Spleen (tissue), 11 donors: ENCODE measurements around the gene DOCK4. TPM values are rescaled to one million over a fixed set of nuclear protein-coding genes. Genes with fewer than 3 reads are reported as not detected.

Source experiments
- DNase-seq: peaks from one replicate; pipeline ENCODE4 v3.0.0-alpha.2; 2020
- H3K27ac ChIP-seq, 8 donors: fragments of 200-600 bp; sonication (generic) in 7 of 8; 1 replicate in 4 of 8; 2 replicates in 4 of 8; pipeline versions ENCODE4 v1.5.0 to v1.8.0; 2016 to 2021; ENCODE audit warnings: inconsistent platforms in 4 of 8, mild to moderate bottlenecking in 4 of 8, moderate library complexity in 1 of 8
- H3K27me3 ChIP-seq, 7 donors: fragments of 200-600 bp; sonication (generic) in 6 of 7; replicated peaks in 1 of 7; 1 replicate in 4 of 7; 2 replicates in 3 of 7; pipeline versions ENCODE4 v1.5.0 to v1.8.0; 2016 to 2021; ENCODE audit warnings: inconsistent platforms in 3 of 7, mild to moderate bottlenecking in 1 of 7
- H3K36me3 ChIP-seq, 6 donors: fragments of 200-600 bp; sonication (generic) in 5 of 6; 1 replicate in 4 of 6; 2 replicates in 2 of 6; pipeline versions ENCODE4 v1.5.0 to v1.8.0; 2016 to 2021; ENCODE audit warnings: inconsistent platforms in 2 of 6
- H3K4me1 ChIP-seq, 6 donors: fragments of 200-600 bp; sonication (generic) in 5 of 6; 1 replicate in 3 of 6; 2 replicates in 3 of 6; pipeline versions ENCODE4 v1.5.0 to v1.8.0; 2016 to 2021; ENCODE audit warnings: inconsistent platforms in 3 of 6
- H3K4me3 ChIP-seq, 8 donors: fragments of 200-600 bp; sonication (generic) in 7 of 8; 1 replicate in 4 of 8; 2 replicates in 4 of 8; pipeline versions ENCODE4 v1.5.0 to v1.8.0; 2016 to 2021; ENCODE audit warnings: inconsistent platforms in 4 of 8, mild to moderate bottlenecking in 4 of 8, moderate library complexity in 2 of 8
- H3K9me3 ChIP-seq, 8 donors: fragments of 200-600 bp; sonication (generic) in 7 of 8; 1 replicate in 4 of 8; 2 replicates in 4 of 8; pipeline versions ENCODE4 v1.5.0 to v1.8.0; 2016 to 2021; ENCODE audit warnings: inconsistent platforms in 4 of 8
- POLR2A ChIP-seq, 3 donors: fragments of 450-650 bp; IDR thresholded peaks; one replicate each; pipeline ENCODE4 v1.5.1; 2017; ENCODE audit warnings: antibody characterized with exemption in 3 of 3, mild to moderate bottlenecking in 1 of 3
- POLR2AphosphoS5 ChIP-seq, 3 donors: sonication (generic); formaldehyde crosslinking; IDR thresholded peaks; one replicate each; pipeline ENCODE4 v1.5.1; 2017; ENCODE audit warnings: antibody characterized with exemption in 3 of 3
- WGBS, 5 donors: extraction: QIAGEN DNeasy Blood & Tissue Kit in 3 of 5; methylation state at CpG; one replicate each; pipeline versions ENCODE4 v1.1.5 to v1.1.7; 2013 to 2018; 5-methylcytosine and 5-hydroxymethylcytosine counted together
- intact Hi-C: fragments of 100-400 bp; cut with DNase I; formaldehyde crosslinking; loops from one replicate; pipeline ENCODE4 v1.15.0; 2023; ENCODE audit warnings: low total_unique reads
- polyA plus RNA-seq, 3 donors: library from polyadenylated mRNA; stranded (reverse); fragments of 200-250 nt; gene quantifications; one replicate each; pipeline ENCODE4 v1.2.1, GENCODE V29; 2013
- total RNA-seq, 7 donors: library from RNA; depleted of rRNA in 3 of 7; stranded (reverse); fragments of >200 nt in 3 of 7; fragmentation: NEBNext Ultra II Directional in 4 of 7; extraction: Animal tissue kit (Norgen Biotek cat#: 25700) in 4 of 7; gene quantifications; one replicate each; pipeline versions ENCODE4 v1.1.0 to v1.2.1, GENCODE V29; 2016 to 2021
- TF ChIP-seq, protein P1 (sequence below), 11 experiments: fragments of 200-600 bp in 7 of 11; fragments of 450-650 bp in 4 of 11; sonication (generic) in 4 of 11; IDR thresholded peaks in 8 of 11; conservative IDR thresholded peaks in 3 of 11; 1 replicate in 7 of 11; 2 replicates in 4 of 11; pipeline versions ENCODE4 v1.4.0 to v1.8.0; 2016 to 2021; ENCODE audit warnings: antibody characterized with exemption in 11 of 11, inconsistent platforms in 4 of 11, mild to moderate bottlenecking in 1 of 11
- donor health status: healthy with polysubstance abuse.
- donor health status: DM: no; HTN: no; CAD: no; lungs with moderate emphysema.
- donor health status: DM: no; HTN: no; CAD: no.
- donor health status: Bipolar disorder and iron deficiency.
- donor health status: healthy.
- donor health status: DM: no; HTN: no; CAD: no.
- donor health status: DM: yes; HTN: yes; CAD: no.

DOCK4 gene
- total and polyA plus RNA-seq, 10 donors, result 1.4 to 26.9 (median 14.2) TPM

DNA sequence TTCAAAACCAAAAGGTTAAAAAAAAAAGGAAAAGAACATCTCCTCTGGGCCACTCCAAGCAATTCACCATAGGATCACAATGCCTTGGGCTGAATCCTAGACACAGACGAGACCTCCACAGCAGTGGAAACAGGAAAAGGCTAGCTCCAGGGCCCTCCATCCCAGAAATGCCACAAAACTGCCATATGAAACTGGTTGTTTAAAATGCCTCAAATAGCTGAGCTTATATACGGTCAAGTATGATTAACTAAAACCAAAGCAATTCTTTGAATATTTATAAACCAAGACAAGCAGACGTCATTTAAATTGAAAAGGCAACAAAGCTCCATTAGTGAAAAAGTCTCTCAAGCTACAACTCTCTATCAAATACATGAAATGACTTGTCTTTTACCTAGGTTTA lies 63.1 kb downstream of the DOCK4 start:
- 87 to 91% (median 90%) methylated on average over 3 of the region's 3 CpGs for WGBS, 5 donors
- intact Hi-C loops, result no loop called here

DNA sequence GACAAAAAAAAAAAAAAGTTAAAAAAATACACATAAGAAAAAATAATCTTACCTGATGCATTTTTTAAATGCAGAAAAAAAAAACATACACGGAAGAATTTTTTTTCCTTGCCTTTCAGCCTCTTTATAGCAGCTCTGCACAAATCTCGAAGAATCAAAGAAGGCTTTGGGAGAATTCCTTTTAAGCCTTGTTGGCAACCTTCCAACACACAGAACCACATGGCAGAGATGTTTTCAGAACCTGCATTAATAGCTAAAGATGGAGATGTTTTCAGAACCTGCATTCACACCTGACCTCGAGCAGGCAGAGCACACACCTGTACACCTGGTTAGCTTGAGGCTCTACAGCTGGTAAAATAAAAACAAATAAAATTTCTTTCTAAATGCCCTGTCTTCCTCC lies 65.6 kb downstream of the DOCK4 start:
- Histone ChIP-seq H3K4me1 (no peaks in the 10 kb centered on the region), H3K9me3 (peaks cover 0 to 4% (median 0%) of the 10 kb centered on the region in 8 donors), H3K4me3 (no peak overlapping the region), H3K27ac (no peak overlapping the region), H3K36me3 (no peaks in the 10 kb centered on the region), H3K27me3 (no peaks in the 10 kb centered on the region)
- WGBS, 5 donors, result 77 to 88% (median 85%) methylated on average over 3 of the region's 3 CpGs
- DNase-seq, result no peak
- intact Hi-C loops, result no loop called here
- TF ChIP-seq POLR2AphosphoS5 (IDR thresholded peaks at IDR 0.05) (no peak), POLR2A (IDR thresholded peaks at IDR 0.05) (no peak)
- TF ChIP-seq, protein P1, sequence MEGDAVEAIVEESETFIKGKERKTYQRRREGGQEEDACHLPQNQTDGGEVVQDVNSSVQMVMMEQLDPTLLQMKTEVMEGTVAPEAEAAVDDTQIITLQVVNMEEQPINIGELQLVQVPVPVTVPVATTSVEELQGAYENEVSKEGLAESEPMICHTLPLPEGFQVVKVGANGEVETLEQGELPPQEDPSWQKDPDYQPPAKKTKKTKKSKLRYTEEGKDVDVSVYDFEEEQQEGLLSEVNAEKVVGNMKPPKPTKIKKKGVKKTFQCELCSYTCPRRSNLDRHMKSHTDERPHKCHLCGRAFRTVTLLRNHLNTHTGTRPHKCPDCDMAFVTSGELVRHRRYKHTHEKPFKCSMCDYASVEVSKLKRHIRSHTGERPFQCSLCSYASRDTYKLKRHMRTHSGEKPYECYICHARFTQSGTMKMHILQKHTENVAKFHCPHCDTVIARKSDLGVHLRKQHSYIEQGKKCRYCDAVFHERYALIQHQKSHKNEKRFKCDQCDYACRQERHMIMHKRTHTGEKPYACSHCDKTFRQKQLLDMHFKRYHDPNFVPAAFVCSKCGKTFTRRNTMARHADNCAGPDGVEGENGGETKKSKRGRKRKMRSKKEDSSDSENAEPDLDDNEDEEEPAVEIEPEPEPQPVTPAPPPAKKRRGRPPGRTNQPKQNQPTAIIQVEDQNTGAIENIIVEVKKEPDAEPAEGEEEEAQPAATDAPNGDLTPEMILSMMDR (IDR thresholded peaks at IDR 0.05 in 8 of 11, conservative IDR thresholded peaks at IDR 0.05 in 3 of 11), result no peak

More for the DNA sequence above, 63.1 kb downstream of the DOCK4 start:
- Histone ChIP-seq H3K9me3 (peaks cover 0 to 4% (median 0%) of the 10 kb centered on the region in 8 donors), H3K36me3 (no peaks in the 10 kb centered on the region), H3K27ac (no peak overlapping the region), H3K4me3 (no peak overlapping the region), H3K27me3 (no peaks in the 10 kb centered on the region), H3K4me1 (no peaks in the 10 kb centered on the region)
- no peak for DNase-seq
- TF ChIP-seq, protein P1 (IDR thresholded peaks at IDR 0.05 in 8 of 11, conservative IDR thresholded peaks at IDR 0.05 in 3 of 11), result no peak
- TF ChIP-seq POLR2AphosphoS5 (IDR thresholded peaks at IDR 0.05) (no peak), POLR2A (IDR thresholded peaks at IDR 0.05) (no peak)

DNA sequence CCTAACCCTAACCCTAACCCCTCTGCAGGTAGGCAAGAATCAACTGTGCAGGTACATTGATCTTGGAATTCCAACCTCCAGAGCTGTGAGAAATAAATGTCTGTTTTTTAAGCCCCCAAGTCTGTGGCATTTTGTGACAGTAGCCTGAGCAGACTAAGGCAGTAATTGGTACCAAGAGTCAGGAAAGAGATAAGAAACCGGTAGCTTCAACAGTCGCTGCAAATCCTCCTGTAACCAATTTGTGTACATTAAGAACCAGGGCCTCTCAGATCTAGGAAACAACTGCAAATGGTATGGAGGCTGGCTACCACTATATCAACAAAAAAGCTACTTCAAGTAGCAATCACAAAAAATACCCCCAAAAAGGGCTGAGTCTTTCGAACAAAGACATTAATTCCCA lies 67.3 kb downstream of the DOCK4 start:
- Histone ChIP-seq H3K4me1 (no peaks in the 10 kb centered on the region), H3K36me3 (no peaks in the 10 kb centered on the region), H3K27ac (no peak overlapping the region), H3K4me3 (no peak overlapping the region), H3K9me3 (peaks cover 0 to 4% (median 0%) of the 10 kb centered on the region in 8 donors), H3K27me3 (no peaks in the 10 kb centered on the region)
- WGBS, 5 donors, result 88 to 92% (median 90%) methylated on average over 3 of the region's 3 CpGs
- no peak for DNase-seq
- TF ChIP-seq, protein P1 (IDR thresholded peaks at IDR 0.05 in 8 of 11, conservative IDR thresholded peaks at IDR 0.05 in 3 of 11), result no peak
- no peak for TF ChIP-seq POLR2A (IDR thresholded peaks at IDR 0.05)
- intact Hi-C loops, result no loop called here

DNA sequence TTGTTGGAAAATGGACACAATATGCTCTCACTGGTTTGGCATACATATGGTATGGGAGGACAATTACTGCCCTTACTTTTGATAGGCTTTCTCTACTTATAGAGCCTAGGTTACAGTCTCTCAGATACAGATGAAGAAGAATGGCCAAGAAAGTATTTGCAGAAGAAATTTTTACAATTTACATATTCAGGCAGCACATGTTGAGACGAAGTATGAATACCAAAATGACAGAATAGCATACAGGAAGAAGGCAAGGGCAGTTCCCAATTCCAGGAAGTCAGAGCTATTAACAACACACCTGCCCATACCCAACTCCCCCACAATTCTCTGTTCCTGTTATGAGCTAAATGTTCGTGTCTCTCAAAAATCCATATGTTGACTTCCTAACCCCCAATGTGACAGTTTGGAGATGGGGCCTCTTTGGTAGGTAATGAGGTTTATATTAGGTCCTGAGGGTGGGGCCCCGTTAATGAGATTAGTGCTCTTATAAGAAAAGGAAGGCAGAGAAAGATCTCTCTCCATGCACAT lies 67.8 kb downstream of the DOCK4 start:
- Histone ChIP-seq H3K4me1 (no peaks in the 10 kb centered on the region), H3K27ac (no peak overlapping the region), H3K9me3 (peaks cover 0 to 4% (median 0%) of the 10 kb centered on the region in 8 donors), H3K27me3 (no peaks in the 10 kb centered on the region), H3K36me3 (no peaks in the 10 kb centered on the region), H3K4me3 (no peak overlapping the region)
- WGBS, 5 donors, result 58 to 78% (median 68%) methylated on average over 3 of the region's 3 CpGs
- intact Hi-C loops, result no loop called here
- TF ChIP-seq POLR2A (IDR thresholded peaks at IDR 0.05), result no peak
- TF ChIP-seq POLR2AphosphoS5 (IDR thresholded peaks at IDR 0.05), result no peak
- TF ChIP-seq, protein P1 (IDR thresholded peaks at IDR 0.05 in 8 of 11, conservative IDR thresholded peaks at IDR 0.05 in 3 of 11), result no peak
- no peak for DNase-seq
